ENCODE results near the gene ADRA1B. TPM values are rescaled to one million over a fixed set of nuclear protein-coding genes. Genes with fewer than 3 reads are reported as not detected.

Gene ADRA1B
- total and polyA plus RNA-seq, 2 of the 8 experiments (the other 6 are each of a cell fraction or from before 2014, with no cell fraction given): not detected

GRCh38 chr5:159990506-159990905 lies 74.2 kb downstream of the ADRA1B start (continued):
- TF ChIP-seq SUZ12 (IDR thresholded peaks at IDR 0.05; ENCODE audit: low read length) (no peak), ZNF274 (IDR thresholded peaks at IDR 0.05; ENCODE audit: borderline replicate concordance, extremely low read depth, low read length) (no peak), SP4 (IDR thresholded peaks at IDR 0.05; ENCODE audit: low read length) (no peak)
- TF ChIP-seq, protein P1, sequence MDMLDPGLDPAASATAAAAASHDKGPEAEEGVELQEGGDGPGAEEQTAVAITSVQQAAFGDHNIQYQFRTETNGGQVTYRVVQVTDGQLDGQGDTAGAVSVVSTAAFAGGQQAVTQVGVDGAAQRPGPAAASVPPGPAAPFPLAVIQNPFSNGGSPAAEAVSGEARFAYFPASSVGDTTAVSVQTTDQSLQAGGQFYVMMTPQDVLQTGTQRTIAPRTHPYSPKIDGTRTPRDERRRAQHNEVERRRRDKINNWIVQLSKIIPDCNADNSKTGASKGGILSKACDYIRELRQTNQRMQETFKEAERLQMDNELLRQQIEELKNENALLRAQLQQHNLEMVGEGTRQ (IDR thresholded peaks at IDR 0.05; ENCODE audit: low read length): no peak
